GM12873 (cell line): Measurements from ENCODE around the gene PDIA4.

Experiments used
- TF ChIP-seq, protein P1 (sequence below): IDR thresholded peaks from 2 replicates; pipeline ENCODE4 v1.5.1; 2012; ENCODE audit warnings: low read depth, mild to moderate bottlenecking, moderate library complexity, low read length, control low read depth; ENCODE audit not compliant: insufficient read depth; ENCODE audit errors: missing control alignments

The PDIA4 gene

DNA sequence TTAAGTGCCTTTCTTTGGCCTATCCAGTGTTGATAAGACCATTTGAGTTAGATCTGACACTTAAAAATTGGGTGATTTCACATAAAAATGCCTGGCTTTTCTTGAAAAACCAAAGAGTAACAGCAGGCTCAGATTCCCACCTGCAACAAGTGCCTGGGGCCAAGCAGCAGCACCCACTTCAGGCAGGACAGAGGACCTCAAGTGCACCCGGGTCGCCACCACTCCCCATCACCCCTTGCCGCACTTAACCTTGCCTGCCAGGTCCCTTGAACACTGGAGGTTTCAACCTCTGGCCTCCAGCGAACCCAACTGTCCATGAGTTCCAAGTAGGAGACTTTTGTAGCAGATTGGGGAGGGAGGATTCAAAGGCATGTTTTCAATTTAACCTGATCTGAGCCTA, 30.8 kb downstream of the PDIA4 start:
- TF ChIP-seq, protein P1, sequence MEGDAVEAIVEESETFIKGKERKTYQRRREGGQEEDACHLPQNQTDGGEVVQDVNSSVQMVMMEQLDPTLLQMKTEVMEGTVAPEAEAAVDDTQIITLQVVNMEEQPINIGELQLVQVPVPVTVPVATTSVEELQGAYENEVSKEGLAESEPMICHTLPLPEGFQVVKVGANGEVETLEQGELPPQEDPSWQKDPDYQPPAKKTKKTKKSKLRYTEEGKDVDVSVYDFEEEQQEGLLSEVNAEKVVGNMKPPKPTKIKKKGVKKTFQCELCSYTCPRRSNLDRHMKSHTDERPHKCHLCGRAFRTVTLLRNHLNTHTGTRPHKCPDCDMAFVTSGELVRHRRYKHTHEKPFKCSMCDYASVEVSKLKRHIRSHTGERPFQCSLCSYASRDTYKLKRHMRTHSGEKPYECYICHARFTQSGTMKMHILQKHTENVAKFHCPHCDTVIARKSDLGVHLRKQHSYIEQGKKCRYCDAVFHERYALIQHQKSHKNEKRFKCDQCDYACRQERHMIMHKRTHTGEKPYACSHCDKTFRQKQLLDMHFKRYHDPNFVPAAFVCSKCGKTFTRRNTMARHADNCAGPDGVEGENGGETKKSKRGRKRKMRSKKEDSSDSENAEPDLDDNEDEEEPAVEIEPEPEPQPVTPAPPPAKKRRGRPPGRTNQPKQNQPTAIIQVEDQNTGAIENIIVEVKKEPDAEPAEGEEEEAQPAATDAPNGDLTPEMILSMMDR: no peak

GRCh38 chr7:148994576-148994975, 33.7 kb downstream of the PDIA4 start:
- TF ChIP-seq, protein P1: no peak

DNA sequence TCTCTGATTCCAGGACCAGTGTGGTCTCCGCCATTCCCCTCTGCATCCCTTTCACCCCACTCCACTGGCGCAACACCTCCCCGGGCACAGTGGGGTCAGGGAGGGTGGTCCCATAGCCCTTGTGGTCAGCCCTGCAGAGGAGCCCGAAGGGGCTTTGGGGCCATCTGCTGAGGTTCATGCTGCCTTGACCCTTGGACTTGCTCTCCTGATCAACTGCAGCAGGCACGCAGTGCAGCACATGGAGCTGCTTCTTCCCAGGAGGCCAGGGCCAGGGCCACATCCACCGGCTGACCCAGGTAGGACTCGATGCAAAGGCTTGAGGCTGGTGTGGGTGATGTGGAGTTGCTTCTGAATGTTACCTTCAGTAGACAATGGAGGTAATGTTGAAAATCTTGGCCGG, 35.1 kb downstream of the PDIA4 start:
- TF ChIP-seq, protein P1: no peak

DNA sequence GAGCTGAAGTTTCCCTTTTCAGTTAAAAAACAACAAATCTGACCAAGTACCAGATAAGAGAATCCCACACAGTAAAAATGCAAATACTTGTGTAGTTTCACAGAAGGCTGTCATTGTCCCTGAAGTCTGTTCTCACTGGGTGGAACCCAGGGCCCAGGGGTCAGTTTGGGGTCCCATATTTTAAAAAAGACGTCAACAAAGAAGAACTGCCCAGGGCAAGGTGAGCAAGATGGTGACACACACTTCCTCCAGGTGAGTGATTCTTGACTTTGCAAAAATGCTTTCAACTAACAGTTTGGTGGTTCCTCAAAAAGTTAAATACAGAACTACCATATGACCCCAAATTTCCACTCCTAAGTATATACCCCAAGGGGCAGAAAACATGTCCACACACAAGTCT, 36.8 kb downstream of the PDIA4 start:
- TF ChIP-seq, protein P1: no peak

- TF ChIP-seq, protein P1: no peak
Observed at GRCh38 chr7:148987751-148988512, 40.4 kb downstream of the PDIA4 start.

DNA sequence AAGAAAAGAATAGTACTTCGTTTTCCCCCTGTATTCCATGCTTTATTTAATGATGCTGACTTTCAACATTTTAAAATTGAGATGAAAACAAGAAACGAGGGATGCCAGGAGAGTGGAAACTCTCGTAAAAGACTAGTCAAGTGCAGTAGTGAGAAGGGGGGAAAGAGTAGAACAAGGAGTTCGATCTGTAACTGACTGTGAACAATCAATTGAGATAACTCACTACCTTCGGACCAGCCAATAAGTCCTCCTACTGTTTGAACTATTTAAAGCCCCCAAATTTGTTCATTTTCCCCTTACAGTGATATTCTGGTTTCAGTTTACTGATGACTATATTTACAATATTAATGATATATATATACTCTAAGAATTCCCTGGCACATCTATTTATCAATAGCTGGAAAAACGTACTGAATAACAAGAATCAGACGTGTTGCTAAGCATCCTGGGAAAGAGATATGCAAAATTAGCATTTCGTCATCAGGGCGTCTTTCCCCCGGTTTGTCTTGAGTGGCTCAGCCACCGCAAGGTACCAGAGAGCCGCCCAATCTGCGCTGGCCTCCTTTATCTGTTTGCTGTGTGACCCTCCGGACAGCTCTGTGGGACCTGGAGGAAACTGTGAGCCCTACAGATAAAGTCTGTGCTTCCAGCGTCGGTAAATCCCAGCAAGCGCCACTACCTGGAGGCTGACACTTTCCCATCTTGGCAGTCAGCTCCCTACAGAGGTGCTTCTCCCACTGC, 41.1 kb downstream of the PDIA4 start:
- TF ChIP-seq, protein P1: no peak

DNA sequence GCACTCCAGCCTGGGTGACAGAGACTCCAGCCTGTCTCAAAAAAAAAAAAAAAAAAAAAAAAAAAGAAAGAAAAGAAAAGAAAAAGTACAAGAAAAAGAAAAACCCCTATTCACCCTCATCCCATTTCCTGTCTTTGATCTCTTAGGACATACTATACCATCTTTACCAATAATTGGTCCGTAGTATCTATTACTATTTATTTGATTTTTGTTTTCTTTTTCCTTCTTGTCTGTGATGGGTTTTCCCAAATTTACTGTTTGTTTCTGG, 41.6 kb downstream of the PDIA4 start:
- TF ChIP-seq, protein P1: no peak
